Natural killer cell (primary cell): ENCODE measurements around the gene IAH1. TPM values are rescaled to one million over a fixed set of nuclear protein-coding genes. Genes with fewer than 3 reads are reported as not detected.

Experiments used
- ATAC-seq, 3 donors: fragments of 150-1000 bp in 2 of 3; fragments of 200-7000 bp in 1 of 3; cut with Tn5 transposase; 1 replicate in 1 of 3; 2 replicates in 2 of 3; pipeline ENCODE4 v1.10.0; 2021; ENCODE audit warnings: mild to moderate bottlenecking in 2 of 3, moderate library complexity in 2 of 3
- DNase-seq, 2 donors: peaks; one replicate each; pipeline versions ENCODE4 v3.0.0 to v3.0.0-alpha.2; 2013 to 2021; ENCODE audit warnings: mixed read lengths in 1 of 2
- H3K27ac ChIP-seq: one replicate; pipeline ENCODE4 v1.5.1; 2013; ENCODE audit warnings: mild to moderate bottlenecking, low read length
- H3K27me3 ChIP-seq: one replicate; pipeline ENCODE4 v1.6.1; 2013; ENCODE audit warnings: low read length; ENCODE audit not compliant: control insufficient read depth, insufficient read depth
- H3K36me3 ChIP-seq: one replicate; pipeline ENCODE4 v1.6.1; 2013; ENCODE audit warnings: low read length; ENCODE audit not compliant: control insufficient read depth, insufficient read depth
- H3K4me1 ChIP-seq: one replicate; pipeline ENCODE4 v1.6.1; 2013; ENCODE audit warnings: low read length; ENCODE audit not compliant: control insufficient read depth, insufficient read depth
- H3K4me3 ChIP-seq: one replicate; pipeline ENCODE4 v1.5.1; 2013; ENCODE audit warnings: low read length
- H3K9me3 ChIP-seq: one replicate; pipeline ENCODE4 v1.6.1; 2013; ENCODE audit warnings: low read length; ENCODE audit not compliant: control insufficient read depth, insufficient read depth
- H3K27ac Mint-ChIP-seq, 2 donors: one replicate each; pipeline ENCODE4 v1.8.0; 2022; ENCODE audit warnings: mild to moderate bottlenecking in 2 of 2, mixed read lengths in 2 of 2, moderate library complexity in 1 of 2
- H3K27me3 Mint-ChIP-seq, 2 donors: one replicate each; pipeline ENCODE4 v1.8.0; 2022; ENCODE audit warnings: low read depth in 2 of 2, mixed read lengths in 2 of 2
- H3K36me3 Mint-ChIP-seq: one replicate; pipeline ENCODE4 v1.8.0; 2022; ENCODE audit warnings: mixed read lengths
- H3K4me1 Mint-ChIP-seq, 2 donors: one replicate each; pipeline ENCODE4 v1.8.0; 2022; ENCODE audit warnings: mixed read lengths in 2 of 2
- H3K4me3 Mint-ChIP-seq: one replicate; pipeline ENCODE4 v1.8.0; 2022; ENCODE audit warnings: mild to moderate bottlenecking, moderate library complexity, mixed read lengths
- H3K9me3 Mint-ChIP-seq, 2 donors: one replicate each; pipeline ENCODE4 v1.8.0; 2022; ENCODE audit warnings: mixed read lengths in 2 of 2
- WGBS: methylation state at CpG from one replicate; pipeline ENCODE4 v1.1.7; 2013; ENCODE audit warnings: missing lambda C conversion rate; ENCODE audit not compliant: insufficient coverage; 5-methylcytosine and 5-hydroxymethylcytosine counted together
- intact Hi-C: fragments of 100-400 bp; cut with micrococcal nuclease; formaldehyde crosslinking; loops from one replicate; pipeline ENCODE4 v1.14.2; 2022
- total RNA-seq, 4 donors: library from RNA; stranded (reverse); fragments of 120-200 nt in 1 of 4; gene quantifications; one replicate each; pipeline versions ENCODE4 v1.2.3 to v1.2.4, GENCODE V29; 2013 to 2022
- TF ChIP-seq, protein P1 (sequence below): fragments of 200-600 bp; IDR thresholded peaks from one replicate; pipeline ENCODE4 v1.8.0; 2022; ENCODE audit warnings: antibody characterized with exemption

Gene IAH1
- total RNA-seq, 3 donors from 2014 or later (not counting 1 experiment from before 2014, with no cell fraction given), result 41.4 to 51.4 (median 45.4) TPM

DNA sequence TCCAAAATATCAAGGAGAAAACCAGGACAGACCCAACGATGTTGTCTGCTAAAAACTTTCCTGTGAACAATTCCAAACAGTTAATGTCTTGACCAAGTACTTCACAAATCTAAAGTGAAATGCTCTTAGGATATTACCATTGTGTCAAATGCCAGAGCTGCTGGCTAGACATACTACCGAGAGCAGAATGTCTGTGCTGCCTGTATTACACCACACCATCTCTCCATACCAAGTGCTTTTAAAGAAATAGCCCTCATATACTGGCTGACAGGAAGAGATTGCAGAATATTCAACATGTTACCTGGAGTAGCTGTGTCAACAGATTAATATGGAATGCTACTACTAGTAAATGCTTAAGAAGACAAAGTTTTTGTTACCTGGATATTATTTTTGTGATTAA, 18.6 kb downstream of the IAH1 start:
- Mint-ChIP-seq H3K4me1 (peaks cover 0 to 7% of the 10 kb centered on the region in 2 donors), H3K27ac (peak overlapping the region; percentile 7 to 15), H3K27me3 (no peaks in the 10 kb centered on the region), H3K36me3 (peaks cover 16% of the 10 kb centered on the region), H3K4me3 (no peak overlapping the region), H3K9me3 (no peaks in the 10 kb centered on the region)
- DNase-seq (no peak), ATAC-seq (no peak)
- H3K4me3 ChIP-seq, result no peak overlapping the region
- TF ChIP-seq, protein P1, sequence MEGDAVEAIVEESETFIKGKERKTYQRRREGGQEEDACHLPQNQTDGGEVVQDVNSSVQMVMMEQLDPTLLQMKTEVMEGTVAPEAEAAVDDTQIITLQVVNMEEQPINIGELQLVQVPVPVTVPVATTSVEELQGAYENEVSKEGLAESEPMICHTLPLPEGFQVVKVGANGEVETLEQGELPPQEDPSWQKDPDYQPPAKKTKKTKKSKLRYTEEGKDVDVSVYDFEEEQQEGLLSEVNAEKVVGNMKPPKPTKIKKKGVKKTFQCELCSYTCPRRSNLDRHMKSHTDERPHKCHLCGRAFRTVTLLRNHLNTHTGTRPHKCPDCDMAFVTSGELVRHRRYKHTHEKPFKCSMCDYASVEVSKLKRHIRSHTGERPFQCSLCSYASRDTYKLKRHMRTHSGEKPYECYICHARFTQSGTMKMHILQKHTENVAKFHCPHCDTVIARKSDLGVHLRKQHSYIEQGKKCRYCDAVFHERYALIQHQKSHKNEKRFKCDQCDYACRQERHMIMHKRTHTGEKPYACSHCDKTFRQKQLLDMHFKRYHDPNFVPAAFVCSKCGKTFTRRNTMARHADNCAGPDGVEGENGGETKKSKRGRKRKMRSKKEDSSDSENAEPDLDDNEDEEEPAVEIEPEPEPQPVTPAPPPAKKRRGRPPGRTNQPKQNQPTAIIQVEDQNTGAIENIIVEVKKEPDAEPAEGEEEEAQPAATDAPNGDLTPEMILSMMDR, result no peak
- no peaks in the 10 kb centered on the region for H3K4me1 ChIP-seq
- H3K9me3 ChIP-seq, result no peaks in the 10 kb centered on the region
- no peaks in the 10 kb centered on the region for H3K27me3 ChIP-seq
- intact Hi-C loops, result no loop called here
- 94% methylated on average over 2 of the region's 2 CpGs for WGBS
- no peak overlapping the region for H3K27ac ChIP-seq
- H3K36me3 ChIP-seq, result peaks cover 87% of the 10 kb centered on the region

DNA sequence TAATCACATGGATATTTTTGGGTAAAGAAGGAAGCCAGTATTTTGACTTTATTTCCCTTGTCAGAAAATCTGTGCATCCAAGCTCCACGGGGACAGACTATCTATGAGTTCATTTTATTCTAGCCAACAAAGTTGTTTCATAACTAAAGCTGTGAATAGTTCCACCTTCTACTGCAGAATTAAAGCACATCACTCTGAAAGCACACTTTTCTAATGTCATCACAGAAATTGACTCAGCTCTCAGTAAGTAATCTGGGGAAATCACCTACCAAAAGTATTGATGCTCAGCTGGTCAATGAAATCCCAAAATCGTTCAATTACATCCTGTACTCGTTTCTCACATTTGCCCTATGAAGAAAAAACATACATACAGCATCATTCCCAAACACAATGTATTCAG, 19.1 kb downstream of the IAH1 start:
- peaks cover 16% of the 10 kb centered on the region for H3K36me3 Mint-ChIP-seq
- no peaks in the 10 kb centered on the region for H3K9me3 ChIP-seq
- H3K4me3 ChIP-seq, result no peak overlapping the region
- ATAC-seq (no peak), DNase-seq (no peak)
- H3K4me1 Mint-ChIP-seq, result peaks cover 0 to 7% of the 10 kb centered on the region in 2 donors
- H3K27me3 Mint-ChIP-seq, result no peaks in the 10 kb centered on the region
- H3K9me3 Mint-ChIP-seq, result no peaks in the 10 kb centered on the region
- TF ChIP-seq, protein P1, result no peak
- peaks cover 86% of the 10 kb centered on the region for H3K36me3 ChIP-seq
- H3K27ac ChIP-seq, result no peak overlapping the region
- intact Hi-C loops, result no loop called here
- 82% methylated on average over 3 of the region's 3 CpGs for WGBS
- peak overlapping the region; percentile 7 to 15 for H3K27ac Mint-ChIP-seq
- no peak overlapping the region for H3K4me3 Mint-ChIP-seq
- no peaks in the 10 kb centered on the region for H3K4me1 ChIP-seq
- no peaks in the 10 kb centered on the region for H3K27me3 ChIP-seq

DNA sequence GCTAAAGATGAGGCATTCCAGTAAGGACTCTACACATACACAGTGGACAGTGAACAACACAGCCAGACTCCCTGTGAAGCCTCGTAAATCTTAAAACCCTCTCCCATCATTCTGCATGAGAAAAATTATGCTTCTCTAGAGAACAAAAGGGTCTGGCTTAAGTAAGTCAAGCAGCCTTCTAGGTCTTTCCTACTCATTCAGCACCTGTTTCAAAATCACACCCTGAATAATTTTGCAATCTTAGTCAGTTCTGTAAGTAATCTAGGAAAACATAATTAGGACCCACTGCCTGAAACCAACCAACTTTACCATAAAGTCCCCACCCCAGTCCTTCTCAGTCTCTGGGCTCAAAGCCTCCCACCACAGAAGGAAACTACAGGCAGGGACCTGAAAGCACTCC, 19.7 kb downstream of the IAH1 start:
- Mint-ChIP-seq H3K27me3 (no peaks in the 10 kb centered on the region), H3K4me1 (peaks cover 0 to 7% of the 10 kb centered on the region in 2 donors), H3K4me3 (no peak overlapping the region), H3K27ac (peak overlapping the region; percentile 15 to 71), H3K9me3 (no peaks in the 10 kb centered on the region), H3K36me3 (peaks cover 16% of the 10 kb centered on the region)
- H3K27ac ChIP-seq, result no peak overlapping the region
- ATAC-seq, result no peak
- no peak overlapping the region for H3K4me3 ChIP-seq
- 93% methylated on average over 1 of the region's 1 CpG for WGBS
- intact Hi-C loops, result no loop called here
- H3K4me1 ChIP-seq, result no peaks in the 10 kb centered on the region
- H3K27me3 ChIP-seq, result no peaks in the 10 kb centered on the region
- no peak for DNase-seq
- H3K36me3 ChIP-seq, result peaks cover 87% of the 10 kb centered on the region
- no peaks in the 10 kb centered on the region for H3K9me3 ChIP-seq
- TF ChIP-seq, protein P1, result no peak

DNA sequence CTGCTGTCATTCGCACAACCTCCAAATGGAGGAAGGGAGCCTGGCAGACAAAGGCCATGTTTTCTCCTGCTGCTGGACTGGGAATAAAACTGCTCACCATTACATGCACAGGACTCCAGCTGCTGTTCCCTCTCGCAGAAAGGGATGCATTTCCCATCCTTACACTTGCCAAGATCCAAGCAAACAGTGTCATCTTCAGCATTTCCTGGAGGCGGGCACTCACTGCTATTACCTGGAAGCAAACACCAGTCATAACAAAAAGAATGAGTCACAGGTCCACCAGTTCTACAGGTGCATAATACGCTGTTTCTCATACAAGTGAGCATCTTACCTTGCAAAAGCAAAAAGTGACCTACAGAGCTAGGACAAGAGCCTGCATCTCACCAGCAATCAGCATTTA, 22.7 kb downstream of the IAH1 start:
- no peaks in the 10 kb centered on the region for H3K27me3 ChIP-seq
- H3K9me3 Mint-ChIP-seq, result no peaks in the 10 kb centered on the region
- H3K36me3 ChIP-seq, result peaks cover 79% of the 10 kb centered on the region
- H3K4me3 Mint-ChIP-seq, result no peak overlapping the region
- H3K27ac Mint-ChIP-seq, result peak overlapping the region in 1 of 2 donors; percentile 16
- no peak overlapping the region for H3K27ac ChIP-seq
- TF ChIP-seq, protein P1, result no peak
- H3K9me3 ChIP-seq, result no peaks in the 10 kb centered on the region
- no peak overlapping the region for H3K4me3 ChIP-seq
- peaks cover 0 to 11% of the 10 kb centered on the region in 2 donors for H3K4me1 Mint-ChIP-seq
- H3K36me3 Mint-ChIP-seq, result peaks cover 39% of the 10 kb centered on the region
- DNase-seq, result no peak
- no peaks in the 10 kb centered on the region for H3K27me3 Mint-ChIP-seq
- no peak for ATAC-seq
- no peaks in the 10 kb centered on the region for H3K4me1 ChIP-seq
- intact Hi-C loops, result no loop called here
- WGBS, result 96% methylated on average over 4 of the region's 4 CpGs
